ENCODE results near the gene TAS2R1. TPM values are rescaled to one million over a fixed set of nuclear protein-coding genes. Genes with fewer than 3 reads are reported as not detected.

Gene TAS2R1
- total RNA-seq, 1 experiment from 2014 or later, result not detected

GRCh38 chr5:9621379-9621903 lies 8.7 kb downstream of the TAS2R1 start:
- peaks cover 5% of the 10 kb centered on the region for H3K4me1 Mint-ChIP-seq (ENCODE audit: insufficient read depth, unreplicated experiment)
- H3K27me3 Mint-ChIP-seq (ENCODE audit: insufficient read depth, unreplicated experiment), result peaks cover 12% of the 10 kb centered on the region
- no peaks in the 10 kb centered on the region for H3K9me3 Mint-ChIP-seq (ENCODE audit: unreplicated experiment)
- no peak overlapping the region for H3K27ac Mint-ChIP-seq (ENCODE audit: low read depth, unreplicated experiment)
- CTCF ChIA-PET, result interaction anchor here (1.0 kb wide), 1 partner anchor 15 kb away, joined by 3 read pairs; no protein-coding TSS in a partner anchor
- no peak for DNase-seq (ENCODE audit: unreplicated experiment)
- BruUV-seq (replicated peaks), result no TSS peak
- no peaks in the 10 kb centered on the region for H3K36me3 Mint-ChIP-seq (ENCODE audit: insufficient read depth, unreplicated experiment)
- intact Hi-C loops (cut with micrococcal nuclease), result no loop called here
- H3K4me3 Mint-ChIP-seq (ENCODE audit: unreplicated experiment), result no peak overlapping the region
- POLR2A ChIA-PET, result no interaction called here
- no peak for TF ChIP-seq CTCF (IDR thresholded peaks at IDR 0.05; ENCODE audit: unreplicated experiment)

DNA sequence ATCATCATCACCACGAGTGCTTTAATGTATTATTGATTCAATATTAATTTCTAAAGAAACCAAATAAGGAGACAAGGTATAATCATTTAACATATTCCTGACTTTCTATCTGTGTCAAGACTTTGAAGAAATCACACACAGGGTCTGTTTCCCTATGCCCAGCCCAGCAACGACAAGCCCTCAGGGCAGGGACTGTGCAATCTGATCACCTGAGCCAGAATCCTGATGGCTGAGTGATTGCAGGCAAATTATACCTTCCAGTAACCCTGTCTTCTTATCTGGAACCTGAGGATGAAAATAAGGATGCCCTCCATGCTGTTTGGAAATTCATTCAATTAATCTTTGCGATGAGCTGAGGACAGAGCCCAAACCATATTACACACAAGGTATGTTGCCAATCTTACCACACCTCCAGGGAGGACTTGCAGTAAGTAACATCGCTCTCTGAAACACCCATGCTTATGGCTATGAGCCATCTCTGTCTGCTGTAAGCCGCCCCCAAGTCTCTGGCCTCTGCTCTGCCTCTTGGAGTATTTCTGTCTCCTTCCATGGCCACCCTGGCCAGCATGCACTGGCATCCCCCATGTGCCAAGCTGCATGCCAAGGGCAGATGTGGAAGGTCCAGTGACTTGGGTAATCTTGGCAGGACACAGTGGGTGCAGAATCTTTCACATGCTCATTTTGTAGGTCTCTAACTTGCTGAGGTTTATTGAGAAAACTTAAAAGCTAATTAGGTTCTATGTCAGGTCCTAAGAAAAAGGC lies 10.6 kb downstream of the TAS2R1 start:
- no peak overlapping the region for H3K27ac Mint-ChIP-seq (ENCODE audit: low read depth, unreplicated experiment)
- intact Hi-C loops (cut with micrococcal nuclease), result no loop called here
- CTCF ChIA-PET, result interaction anchor here (0.7 kb wide), 1 partner anchor 378 kb away, joined by 4 read pairs; no protein-coding TSS in a partner anchor
- no peaks in the 10 kb centered on the region for H3K9me3 Mint-ChIP-seq (ENCODE audit: unreplicated experiment)
- peaks cover 5% of the 10 kb centered on the region for H3K4me1 Mint-ChIP-seq (ENCODE audit: insufficient read depth, unreplicated experiment)
- no TSS peak for BruUV-seq (replicated peaks)
- no peak overlapping the region for H3K4me3 Mint-ChIP-seq (ENCODE audit: unreplicated experiment)
- no peaks in the 10 kb centered on the region for H3K36me3 Mint-ChIP-seq (ENCODE audit: insufficient read depth, unreplicated experiment)
- DNase-seq (ENCODE audit: unreplicated experiment), result no peak
- TF ChIP-seq CTCF (IDR thresholded peaks at IDR 0.05; ENCODE audit: unreplicated experiment), result no peak
- POLR2A ChIA-PET, result no interaction called here
- peaks cover 12% of the 10 kb centered on the region for H3K27me3 Mint-ChIP-seq (ENCODE audit: insufficient read depth, unreplicated experiment)

- peaks cover 12% of the 10 kb centered on the region for H3K27me3 Mint-ChIP-seq (ENCODE audit: insufficient read depth, unreplicated experiment)
- DNase-seq (ENCODE audit: unreplicated experiment), result no peak
- peaks cover 5% of the 10 kb centered on the region for H3K4me1 Mint-ChIP-seq (ENCODE audit: insufficient read depth, unreplicated experiment)
- POLR2A ChIA-PET, result no interaction called here
- intact Hi-C loops (cut with micrococcal nuclease), result no loop called here
- no peak overlapping the region for H3K4me3 Mint-ChIP-seq (ENCODE audit: unreplicated experiment)
- H3K9me3 Mint-ChIP-seq (ENCODE audit: unreplicated experiment), result no peaks in the 10 kb centered on the region
- no peak for TF ChIP-seq CTCF (IDR thresholded peaks at IDR 0.05; ENCODE audit: unreplicated experiment)
- BruUV-seq (replicated peaks), result no TSS peak
- CTCF ChIA-PET, result no interaction called here
- H3K27ac Mint-ChIP-seq (ENCODE audit: low read depth, unreplicated experiment), result no peak overlapping the region
- H3K36me3 Mint-ChIP-seq (ENCODE audit: insufficient read depth, unreplicated experiment), result no peaks in the 10 kb centered on the region
Observed at GRCh38 chr5:9617739-9618504, 12.2 kb downstream of the TAS2R1 start.

DNA sequence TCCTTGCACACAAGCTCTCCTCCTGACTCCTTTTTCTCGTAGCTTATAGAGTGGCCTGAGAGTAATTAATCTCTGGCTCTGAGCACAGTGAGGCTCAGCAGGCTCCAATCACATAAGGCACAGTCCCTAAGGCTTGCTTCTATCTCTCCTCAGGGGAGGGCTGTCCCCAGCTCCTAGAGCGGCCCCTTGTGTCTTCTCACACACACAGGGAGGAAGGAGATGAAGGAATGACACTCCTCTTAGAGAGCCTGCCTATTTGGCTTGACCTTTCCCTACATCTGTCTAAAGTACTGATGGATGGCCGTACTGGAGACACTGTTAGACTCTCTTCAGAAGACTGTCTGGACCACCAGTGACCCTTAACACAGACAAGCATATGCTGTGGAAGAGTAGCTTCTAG lies 12.9 kb downstream of the TAS2R1 start:
- H3K27me3 Mint-ChIP-seq (ENCODE audit: insufficient read depth, unreplicated experiment), result peaks cover 12% of the 10 kb centered on the region
- no peak for TF ChIP-seq CTCF (IDR thresholded peaks at IDR 0.05; ENCODE audit: unreplicated experiment)
- H3K27ac Mint-ChIP-seq (ENCODE audit: low read depth, unreplicated experiment), result no peak overlapping the region
- POLR2A ChIA-PET, result no interaction called here
- no TSS peak for BruUV-seq (replicated peaks)
- intact Hi-C loops (cut with micrococcal nuclease), result no loop called here
- no peaks in the 10 kb centered on the region for H3K4me1 Mint-ChIP-seq (ENCODE audit: insufficient read depth, unreplicated experiment)
- no peak for DNase-seq (ENCODE audit: unreplicated experiment)
- H3K36me3 Mint-ChIP-seq (ENCODE audit: insufficient read depth, unreplicated experiment), result no peaks in the 10 kb centered on the region
- no peak overlapping the region for H3K4me3 Mint-ChIP-seq (ENCODE audit: unreplicated experiment)
- H3K9me3 Mint-ChIP-seq (ENCODE audit: unreplicated experiment), result no peaks in the 10 kb centered on the region
- CTCF ChIA-PET, result no interaction called here

Data from MCF 10A (cell line).